Progenitor cell of endocrine pancreas (in vitro differentiated cells): ENCODE measurements around the gene KY. TPM values are rescaled to one million over a fixed set of nuclear protein-coding genes. Genes with fewer than 3 reads are reported as not detected.

Experiments
- DNase-seq: peaks from one replicate; pipeline ENCODE4 v3.0.0; 2021; ENCODE audit warnings: low spot score; ENCODE audit not compliant: unreplicated experiment
- H3K27ac Mint-ChIP-seq: 2 replicates; pipeline ENCODE4 v1.8.0; 2021; ENCODE audit warnings: mild to moderate bottlenecking, moderate library complexity, mixed read lengths
- H3K27me3 Mint-ChIP-seq: 2 replicates; pipeline ENCODE4 v1.8.0; 2021; ENCODE audit warnings: mixed read lengths
- H3K36me3 Mint-ChIP-seq: 2 replicates; pipeline ENCODE4 v1.8.0; 2022; ENCODE audit warnings: mixed read lengths; ENCODE audit not compliant: insufficient read depth
- H3K4me1 Mint-ChIP-seq: 2 replicates; pipeline ENCODE4 v1.8.0; 2021; ENCODE audit warnings: low read depth, mixed read lengths
- H3K4me3 Mint-ChIP-seq: 2 replicates; pipeline ENCODE4 v1.8.0; 2021; ENCODE audit warnings: low read depth, mild to moderate bottlenecking, moderate library complexity, mixed read lengths
- H3K9me3 Mint-ChIP-seq: 2 replicates; pipeline ENCODE4 v1.8.0; 2021; ENCODE audit warnings: low read depth, mixed read lengths
- total RNA-seq: library from RNA; stranded (reverse); gene quantifications from 2 replicates; pipeline ENCODE4 v1.2.1, GENCODE V29; 2021
- TF ChIP-seq, protein P1 (sequence below): fragments of 200-600 bp; sonication (generic); IDR thresholded peaks from one replicate; pipeline ENCODE4 v1.5.0; 2021; ENCODE audit warnings: antibody characterized with exemption, mild to moderate bottlenecking; ENCODE audit not compliant: unreplicated experiment

KY gene
- total RNA-seq, 1 donor from 2014 or later: not detected

DNA sequence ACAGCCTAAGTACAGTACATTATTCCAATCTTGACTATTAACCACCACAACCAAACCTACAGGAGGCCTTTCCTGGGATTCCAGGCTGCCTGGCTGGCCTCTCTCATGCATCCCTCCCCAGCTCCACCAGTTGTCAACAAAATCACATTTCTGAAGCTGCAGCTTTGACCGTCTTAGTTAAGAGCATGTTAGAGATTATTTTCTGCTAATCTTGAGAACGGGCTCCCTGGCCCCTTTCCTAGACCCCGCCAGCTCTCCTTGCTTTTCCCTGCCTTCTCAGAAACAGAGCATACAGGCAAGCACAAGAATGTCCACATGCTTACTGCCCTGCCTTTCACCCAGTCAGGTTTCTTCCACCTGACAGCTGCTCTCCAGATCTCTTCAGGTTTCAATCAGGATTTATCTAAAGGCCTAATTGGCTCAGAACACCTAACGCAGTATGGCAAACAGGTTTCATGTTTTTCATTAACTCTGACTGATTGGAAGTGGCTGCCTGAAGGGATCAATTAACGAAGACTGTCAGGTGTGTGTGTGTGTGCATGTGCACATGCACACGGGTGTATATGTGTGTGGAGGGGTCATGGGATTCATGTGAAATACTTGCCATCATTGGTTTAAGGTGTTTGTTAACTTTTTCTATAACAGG is 12.3 kb downstream of the KY start:
- no peak for DNase-seq
- peak overlapping the region; percentile 15 for H3K27ac Mint-ChIP-seq
- TF ChIP-seq, protein P1, sequence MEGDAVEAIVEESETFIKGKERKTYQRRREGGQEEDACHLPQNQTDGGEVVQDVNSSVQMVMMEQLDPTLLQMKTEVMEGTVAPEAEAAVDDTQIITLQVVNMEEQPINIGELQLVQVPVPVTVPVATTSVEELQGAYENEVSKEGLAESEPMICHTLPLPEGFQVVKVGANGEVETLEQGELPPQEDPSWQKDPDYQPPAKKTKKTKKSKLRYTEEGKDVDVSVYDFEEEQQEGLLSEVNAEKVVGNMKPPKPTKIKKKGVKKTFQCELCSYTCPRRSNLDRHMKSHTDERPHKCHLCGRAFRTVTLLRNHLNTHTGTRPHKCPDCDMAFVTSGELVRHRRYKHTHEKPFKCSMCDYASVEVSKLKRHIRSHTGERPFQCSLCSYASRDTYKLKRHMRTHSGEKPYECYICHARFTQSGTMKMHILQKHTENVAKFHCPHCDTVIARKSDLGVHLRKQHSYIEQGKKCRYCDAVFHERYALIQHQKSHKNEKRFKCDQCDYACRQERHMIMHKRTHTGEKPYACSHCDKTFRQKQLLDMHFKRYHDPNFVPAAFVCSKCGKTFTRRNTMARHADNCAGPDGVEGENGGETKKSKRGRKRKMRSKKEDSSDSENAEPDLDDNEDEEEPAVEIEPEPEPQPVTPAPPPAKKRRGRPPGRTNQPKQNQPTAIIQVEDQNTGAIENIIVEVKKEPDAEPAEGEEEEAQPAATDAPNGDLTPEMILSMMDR: no peak
- H3K4me3 Mint-ChIP-seq: no peak overlapping the region
- H3K4me1 Mint-ChIP-seq: peaks cover 11% of the 10 kb centered on the region
- peaks cover 10% of the 10 kb centered on the region for H3K27me3 Mint-ChIP-seq
- no peaks in the 10 kb centered on the region for H3K36me3 Mint-ChIP-seq
- peaks cover 2% of the 10 kb centered on the region for H3K9me3 Mint-ChIP-seq

DNA sequence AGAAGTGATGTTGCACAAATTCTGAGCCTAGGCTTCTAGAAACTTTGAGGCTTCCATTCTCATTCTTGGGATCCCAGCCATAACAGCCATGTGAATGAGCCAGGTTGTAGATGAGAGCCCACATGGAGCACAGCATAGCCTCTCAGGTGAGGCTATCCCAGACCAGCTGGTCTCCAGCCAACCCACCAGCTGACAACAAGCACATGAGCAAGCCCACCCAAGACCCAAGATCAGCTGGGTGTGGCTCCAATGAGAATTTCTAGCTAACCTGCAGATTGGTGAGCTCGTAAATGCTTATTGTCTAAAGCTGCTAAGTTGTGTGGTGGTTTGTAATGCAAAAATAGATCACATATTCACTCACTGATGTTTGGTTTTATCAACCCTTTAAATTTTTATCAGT is 14.4 kb downstream of the KY start:
- TF ChIP-seq, protein P1: no peak
- no peak for DNase-seq
- Mint-ChIP-seq H3K4me1 (peaks cover 11% of the 10 kb centered on the region), H3K9me3 (peaks cover 11% of the 10 kb centered on the region), H3K27ac (no peak overlapping the region), H3K36me3 (no peaks in the 10 kb centered on the region), H3K4me3 (no peak overlapping the region), H3K27me3 (peaks cover 10% of the 10 kb centered on the region)

DNA sequence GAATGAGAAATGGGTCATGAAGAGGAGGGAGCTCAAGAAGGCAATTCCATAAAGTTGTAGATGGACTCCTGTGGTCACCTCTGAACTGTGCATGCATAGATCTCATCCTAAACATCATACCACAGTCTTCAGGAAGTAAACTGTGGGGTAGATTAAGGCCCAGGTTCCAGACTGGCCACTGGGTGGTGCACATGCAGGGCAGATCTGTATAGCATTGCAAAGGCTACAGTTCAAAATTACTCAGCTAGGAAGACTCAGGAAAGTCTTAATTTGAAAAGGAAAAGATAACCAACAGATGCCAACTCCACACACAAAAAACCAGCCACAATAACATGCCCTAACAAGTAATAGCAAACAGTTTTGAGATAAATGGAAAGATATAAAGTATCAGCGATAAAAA is 20.3 kb downstream of the KY start:
- H3K27me3 Mint-ChIP-seq: no peaks in the 10 kb centered on the region
- no peak overlapping the region for H3K27ac Mint-ChIP-seq
- H3K9me3 Mint-ChIP-seq: peaks cover 21% of the 10 kb centered on the region
- no peaks in the 10 kb centered on the region for H3K4me1 Mint-ChIP-seq
- TF ChIP-seq, protein P1: peak; percentile 35
- DNase-seq: peak; percentile 6
- no peak overlapping the region for H3K4me3 Mint-ChIP-seq
- H3K36me3 Mint-ChIP-seq: peaks cover 2% of the 10 kb centered on the region

DNA sequence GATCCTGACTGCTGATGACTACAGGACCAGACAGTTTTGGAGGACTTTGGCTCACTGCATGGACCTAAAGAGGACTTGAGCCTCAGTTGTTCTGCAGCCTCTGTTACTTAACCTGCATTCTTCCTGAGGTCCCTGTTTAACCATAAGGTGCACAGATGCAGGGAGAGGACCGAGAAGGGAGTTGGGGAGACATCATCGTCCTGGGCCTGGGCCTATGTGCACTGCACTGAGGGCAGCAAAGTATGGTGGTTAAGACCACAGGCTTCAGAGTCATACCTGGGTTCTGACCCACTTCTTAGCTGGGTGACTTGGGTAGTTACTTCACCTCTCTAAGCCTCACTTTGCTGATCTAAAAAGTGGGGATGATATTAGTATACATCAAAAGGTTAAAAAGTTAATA is 21.9 kb downstream of the KY start:
- no peaks in the 10 kb centered on the region for H3K4me1 Mint-ChIP-seq
- peak; percentile 0 for DNase-seq
- H3K27ac Mint-ChIP-seq: no peak overlapping the region
- TF ChIP-seq, protein P1: no peak
- peaks cover 20% of the 10 kb centered on the region for H3K9me3 Mint-ChIP-seq
- no peak overlapping the region for H3K4me3 Mint-ChIP-seq
- no peaks in the 10 kb centered on the region for H3K27me3 Mint-ChIP-seq
- H3K36me3 Mint-ChIP-seq: peaks cover 2% of the 10 kb centered on the region

DNA sequence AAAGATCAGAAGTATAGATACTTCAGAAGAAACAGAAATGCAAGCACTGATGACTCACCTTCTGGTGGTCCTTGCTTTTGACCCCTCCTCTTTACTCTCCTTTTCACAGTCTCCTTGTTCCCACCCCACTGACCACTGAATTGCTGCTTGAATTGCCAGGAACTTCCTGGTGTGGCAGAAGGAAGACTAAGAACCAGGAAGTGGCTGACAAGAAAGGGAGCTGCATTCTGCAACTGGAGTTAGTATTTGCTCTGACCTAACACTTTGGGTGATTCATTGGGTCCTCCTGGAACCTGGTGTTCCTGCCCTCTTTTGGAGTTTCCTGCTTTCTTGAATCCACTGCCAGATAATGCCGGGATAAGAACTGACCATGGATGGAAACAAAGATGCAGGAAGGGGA is 23.0 kb downstream of the KY start:
- Mint-ChIP-seq H3K9me3 (peaks cover 19% of the 10 kb centered on the region), H3K4me3 (no peak overlapping the region), H3K4me1 (no peaks in the 10 kb centered on the region), H3K27ac (peak overlapping the region; percentile 11), H3K36me3 (peaks cover 2% of the 10 kb centered on the region), H3K27me3 (no peaks in the 10 kb centered on the region)
- DNase-seq: peak; percentile 3
- TF ChIP-seq, protein P1: no peak
